HepG2 (cell line): ENCODE measurements around the gene KXD1. TPM values are rescaled to one million over a fixed set of nuclear protein-coding genes. Genes with fewer than 3 reads are reported as not detected.

Source experiments
- FOSL2 ChIP-seq: sonication (generic); formaldehyde crosslinking; IDR thresholded peaks from 2 replicates; pipeline ENCODE4 v1.4.0; 2020; ENCODE audit warnings: missing genetic modification reagents
- GATAD2A ChIP-seq: IDR thresholded peaks from 2 replicates; pipeline ENCODE4 v1.6.1; 2016
- IKZF1 ChIP-seq: fragments of 450-650 bp; IDR thresholded peaks from 2 replicates; pipeline ENCODE4 v1.7.1; 2016
- KIAA2018 ChIP-seq: sonication (generic); formaldehyde crosslinking; IDR thresholded peaks from 2 replicates; pipeline ENCODE4 v1.5.0; 2020; ENCODE audit warnings: mild to moderate bottlenecking, missing genetic modification reagents, borderline replicate concordance
- PAXIP1 ChIP-seq: sonication (generic); formaldehyde crosslinking; conservative IDR thresholded peaks from 2 replicates; pipeline ENCODE4 v1.4.0; 2020; ENCODE audit warnings: mild to moderate bottlenecking, missing genetic modification reagents, moderate library complexity
- SAP130 ChIP-seq: IDR thresholded peaks from 2 replicates; pipeline ENCODE4 v1.6.1; 2016; ENCODE audit warnings: low read depth
- SNAPC2 ChIP-seq: sonication (generic); formaldehyde crosslinking; IDR thresholded peaks from 2 replicates; pipeline ENCODE4 v1.8.1; 2022; ENCODE audit warnings: mild to moderate bottlenecking, missing genetic modification reagents
- SOX5 ChIP-seq: IDR thresholded peaks from 2 replicates; pipeline ENCODE4 v1.6.1; 2016; ENCODE audit warnings: borderline replicate concordance
- YEATS4 ChIP-seq: sonication (generic); formaldehyde crosslinking; IDR thresholded peaks from 2 replicates; pipeline ENCODE4 v1.4.0; 2020; ENCODE audit warnings: missing genetic modification reagents, borderline replicate concordance
- YY1 ChIP-seq: IDR thresholded peaks from 2 replicates; pipeline ENCODE4 v1.6.1; 2011; ENCODE audit warnings: low read length, low read depth, moderate library complexity, mild to moderate bottlenecking; ENCODE audit not compliant: insufficient read depth, insufficient replicate concordance
- ZFP91 ChIP-seq: sonication (generic); formaldehyde crosslinking; IDR thresholded peaks from 2 replicates; pipeline ENCODE4 v1.9.0; 2022; ENCODE audit warnings: missing genetic modification reagents, mild to moderate bottlenecking, borderline replicate concordance
- ZNF235 ChIP-seq: sonication (generic); formaldehyde crosslinking; IDR thresholded peaks from 2 replicates; pipeline ENCODE4 v1.8.1; 2023; ENCODE audit warnings: mild to moderate bottlenecking, missing genetic modification reagents, borderline replicate concordance
- ZNF354B ChIP-seq: sonication (generic); formaldehyde crosslinking; IDR thresholded peaks from 2 replicates; pipeline ENCODE4 v1.8.0; 2022; ENCODE audit warnings: mild to moderate bottlenecking, missing genetic modification reagents
- ZNF747 ChIP-seq: sonication (generic); formaldehyde crosslinking; IDR thresholded peaks from 2 replicates; pipeline ENCODE4 v1.8.1; 2023; ENCODE audit warnings: missing genetic modification reagents, mild to moderate bottlenecking, borderline replicate concordance
- polyA plus RNA-seq, 8 experiments: library from polyadenylated mRNA; depleted of rRNA in 3 of 8; stranded (reverse) in 7 of 8; unstranded in 1 of 8; fragments of >200 nt; fragmentation: Illumina TruSeq in 4 of 8; extraction: Trizol in 4 of 8; gene quantifications; 2 replicates each; pipeline versions ENCODE4 v1.2.1 to v1.2.3, GENCODE V29; 2011 to 2016; ENCODE audit warnings: low read depth in 4 of 8, missing spikeins in 1 of 8, mixed read lengths in 1 of 8; ENCODE audit not compliant: insufficient read depth in 1 of 8
- total RNA-seq, 5 experiments: library from RNA; depleted of rRNA; stranded (reverse); fragments of >200 nt; fragmentation: Illumina TruSeq; extraction: Trizol; gene quantifications; 2 replicates each; pipeline ENCODE4 v1.2.3, GENCODE V29; 2016; ENCODE audit warnings: low read depth in 1 of 5

Gene KXD1
- total and polyA plus RNA-seq, 2 of the 13 experiments (the other 11 are each of a cell fraction or from before 2014, with no cell fraction given), result 44.6 to 143 TPM

GRCh38 chr19:18519962-18520847 lies 37.5 kb upstream of the KXD1 start (continued):
- TF ChIP-seq KIAA2018 (no peak), PAXIP1 (CRISPR knock-in tag) (peak; percentile 81), ZNF354B (no peak), ZNF235 (CRISPR knock-in tag) (no peak), FOSL2 (CRISPR knock-in tag) (peak; percentile 96), ZFP91 (CRISPR knock-in tag) (no peak), YY1 (no peak), GATAD2A (peak; percentile 83), SOX5 (CRISPR knock-in tag) (peak; percentile 47; the same call in 1 of the 2 replicates), SNAPC2 (CRISPR knock-in tag) (0 out of 2 replicates have a peak, but pooled peaks have one; percentile 26), YEATS4 (CRISPR knock-in tag) (no peak), ZNF747 (CRISPR knock-in tag) (peak; percentile 73; the same call in 1 of the 2 replicates), SAP130 (peak; percentile 97), IKZF1 (no peak)
